H9 (cell line): Measurements from ENCODE around the gene ADCY1. TPM values are rescaled to one million over a fixed set of nuclear protein-coding genes. Genes with fewer than 3 reads are reported as not detected.
"Not testable (repeated sequence)": the region's sequence is repeated elsewhere in the genome, so short reads cannot be mapped to it uniquely, and the experiment has no call there.

ENCODE experiments used
- DNase-seq: peaks from one replicate; pipeline ENCODE4 v3.0.0-alpha.2; 2017
- H2AFZ ChIP-seq: one replicate; pipeline ENCODE4 v1.6.1; 2013; ENCODE audit warnings: mild to moderate bottlenecking, low read length, control low read depth, moderate library complexity
- H2AK5ac ChIP-seq: 2 replicates; pipeline ENCODE4 v1.6.1; 2013; ENCODE audit warnings: low read length, control low read depth, mixed read lengths; ENCODE audit not compliant: insufficient read length
- H2BK120ac ChIP-seq: one replicate; pipeline ENCODE4 v1.6.1; 2013; ENCODE audit warnings: low read depth, mild to moderate bottlenecking, low read length, control low read depth, inconsistent platforms; ENCODE audit not compliant: poor library complexity, severe bottlenecking
- H2BK12ac ChIP-seq: 2 replicates; pipeline ENCODE4 v1.6.1; 2013; ENCODE audit warnings: low read length, control low read depth, mixed read lengths, low read depth; ENCODE audit not compliant: insufficient read length
- H2BK15ac ChIP-seq: 2 replicates; pipeline ENCODE4 v1.6.1; 2013; ENCODE audit warnings: low read depth, low read length, control low read depth
- H2BK20ac ChIP-seq: one replicate; pipeline ENCODE4 v1.6.1; 2013; ENCODE audit warnings: low read depth, mild to moderate bottlenecking, low read length, control low read depth, inconsistent platforms; ENCODE audit not compliant: poor library complexity, severe bottlenecking
- H2BK5ac ChIP-seq: 2 replicates; pipeline ENCODE4 v1.6.1; 2013; ENCODE audit warnings: low read length, control low read depth, mixed read lengths; ENCODE audit not compliant: insufficient read length
- H3K14ac ChIP-seq: 2 replicates; pipeline ENCODE4 v1.6.1; 2013; ENCODE audit warnings: low read length, control low read depth; ENCODE audit not compliant: insufficient read depth
- H3K18ac ChIP-seq: 2 replicates; pipeline ENCODE4 v1.6.1; 2013; ENCODE audit warnings: low read depth, mild to moderate bottlenecking, mixed read lengths, low read length, control low read depth; ENCODE audit not compliant: insufficient read length
- H3K23ac ChIP-seq: 2 replicates; pipeline ENCODE4 v1.6.1; 2013; ENCODE audit warnings: low read length, control low read depth, mixed read lengths, low read depth; ENCODE audit not compliant: insufficient read length
- H3K23me2 ChIP-seq: 2 replicates; pipeline ENCODE4 v1.6.1; 2013; ENCODE audit warnings: low read depth, mild to moderate bottlenecking, mixed read lengths, low read length, control low read depth; ENCODE audit not compliant: insufficient read length, poor library complexity, severe bottlenecking
- H3K27ac ChIP-seq: 2 replicates; pipeline ENCODE4 v1.5.1; 2013; ENCODE audit warnings: low read length, control low read depth, mixed read lengths, low read depth; ENCODE audit not compliant: insufficient read length
- H3K27me3 ChIP-seq: 2 replicates; pipeline ENCODE4 v1.6.1; 2013; ENCODE audit warnings: low read length, control low read depth, inconsistent platforms; ENCODE audit not compliant: insufficient read depth
- H3K4ac ChIP-seq: 2 replicates; pipeline ENCODE4 v1.6.1; 2013; ENCODE audit warnings: low read depth, mild to moderate bottlenecking, control low read depth, inconsistent platforms, low read length, moderate library complexity
- H3K4me1 ChIP-seq: 2 replicates; pipeline ENCODE4 v1.6.1; 2013; ENCODE audit warnings: low read length, control low read depth, inconsistent platforms; ENCODE audit not compliant: insufficient read depth
- H3K4me2 ChIP-seq: 2 replicates; pipeline ENCODE4 v1.6.1; 2013; ENCODE audit warnings: low read length, control low read depth, mixed read lengths; ENCODE audit not compliant: insufficient read length, insufficient read depth
- H3K56ac ChIP-seq: 2 replicates; pipeline ENCODE4 v1.6.1; 2013; ENCODE audit warnings: low read depth, mild to moderate bottlenecking, mixed read lengths, low read length, control low read depth; ENCODE audit not compliant: insufficient read length
- H3K79me1 ChIP-seq: 2 replicates; pipeline ENCODE4 v1.6.1; 2013; ENCODE audit warnings: low read depth, mild to moderate bottlenecking, moderate library complexity, low read length, control low read depth, inconsistent platforms; ENCODE audit not compliant: insufficient read depth, poor library complexity, severe bottlenecking
- H3K79me2 ChIP-seq: 2 replicates; pipeline ENCODE4 v1.6.1; 2013; ENCODE audit warnings: low read length, control low read depth, inconsistent platforms; ENCODE audit not compliant: insufficient read depth
- H3K9ac ChIP-seq: 2 replicates; pipeline ENCODE4 v1.6.1; 2013; ENCODE audit warnings: low read length, control low read depth, mixed read lengths; ENCODE audit not compliant: insufficient read length; ENCODE audit errors: extremely low read depth
- H3K9me3 ChIP-seq: one replicate; pipeline ENCODE4 v1.6.1; 2013; ENCODE audit warnings: low read depth, low read length, inconsistent platforms; ENCODE audit not compliant: control insufficient read depth
- H3T11ph ChIP-seq: one replicate; pipeline ENCODE4 v1.6.1; 2013; ENCODE audit warnings: mild to moderate bottlenecking, low read length, control low read depth, inconsistent platforms
- H4K20me1 ChIP-seq: one replicate; pipeline ENCODE4 v1.6.1; 2013; ENCODE audit not compliant: control insufficient read depth, insufficient read length, insufficient read depth
- H4K5ac ChIP-seq: 2 replicates; pipeline ENCODE4 v1.6.1; 2013; ENCODE audit warnings: low read depth, mild to moderate bottlenecking, mixed read lengths, low read length, control low read depth; ENCODE audit not compliant: insufficient read length
- H4K8ac ChIP-seq: replicated peaks from 2 replicates; pipeline ENCODE4 v1.6.1; 2013; ENCODE audit warnings: low read length, control low read depth, mixed read lengths, low read depth; ENCODE audit not compliant: insufficient read length
- H4K91ac ChIP-seq: 2 replicates; pipeline ENCODE4 v1.6.1; 2013; ENCODE audit warnings: low read depth, mild to moderate bottlenecking, moderate library complexity, mixed read lengths, low read length, control low read depth; ENCODE audit not compliant: insufficient read length
- H3K27ac Mint-ChIP-seq, 3 experiments: 2 replicates in 2 of 3; 3 replicates in 1 of 3; pipeline ENCODE4 v1.8.0; 2020 to 2021; ENCODE audit warnings: mixed read lengths in 3 of 3, mild to moderate bottlenecking in 1 of 3, moderate library complexity in 1 of 3
- H3K27me3 Mint-ChIP-seq: 2 replicates; pipeline ENCODE4 v1.8.0; 2021; ENCODE audit warnings: low read depth, mild to moderate bottlenecking, moderate library complexity, mixed read lengths
- H3K36me3 Mint-ChIP-seq, 3 experiments: 2 replicates in 2 of 3; 3 replicates in 1 of 3; pipeline ENCODE4 v1.8.0; 2020 to 2021; ENCODE audit warnings: low read depth in 3 of 3, mixed read lengths in 3 of 3; ENCODE audit not compliant: insufficient read depth in 1 of 3
- H3K4me1 Mint-ChIP-seq, 2 experiments: 2 replicates each; pipeline ENCODE4 v1.8.0; 2020; ENCODE audit warnings: mixed read lengths in 2 of 2
- H3K4me3 Mint-ChIP-seq, 2 experiments: 2 replicates in 1 of 2; 3 replicates in 1 of 2; pipeline ENCODE4 v1.8.0; 2020 to 2021; ENCODE audit warnings: mild to moderate bottlenecking in 2 of 2, mixed read lengths in 2 of 2, moderate library complexity in 1 of 2
- H3K9me3 Mint-ChIP-seq, 2 experiments: 2 replicates in 1 of 2; 3 replicates in 1 of 2; pipeline ENCODE4 v1.8.0; 2020; ENCODE audit warnings: mild to moderate bottlenecking in 2 of 2, mixed read lengths in 2 of 2, moderate library complexity in 1 of 2
- WGBS: extraction: QIAGEN DNeasy Blood & Tissue Kit; methylation state at CpG from one replicate; pipeline ENCODE4 v1.1.7; 2013; ENCODE audit warnings: missing lambda C conversion rate, low lambda C conversion rate, mixed read lengths; ENCODE audit not compliant: insufficient read length; ENCODE audit errors: extremely low coverage; 5-methylcytosine and 5-hydroxymethylcytosine counted together
- total RNA-seq: library from RNA; stranded (reverse); gene quantifications from 2 replicates; pipeline ENCODE4 v1.2.1, GENCODE V29; 2021

The ADCY1 gene
- total RNA-seq, 1 experiment from 2014 or later: 21.6 TPM

GRCh38 chr7:45738920-45739319, 164.8 kb downstream of the ADCY1 start:
- H3K27me3 ChIP-seq, H4K5ac ChIP-seq, H4K91ac ChIP-seq, H3K23ac ChIP-seq, H3K27ac Mint-ChIP-seq, H3K4me1 ChIP-seq, H3K79me2 ChIP-seq, H2BK15ac ChIP-seq, DNase-seq, H3K9ac ChIP-seq, H2AFZ ChIP-seq, H3K4me3 Mint-ChIP-seq, H3K4me1 Mint-ChIP-seq, H3K27me3 Mint-ChIP-seq, H3K9me3 ChIP-seq, H3K56ac ChIP-seq, H3K14ac ChIP-seq, H3T11ph ChIP-seq, H3K4me2 ChIP-seq, H2BK12ac ChIP-seq, H2BK20ac ChIP-seq, H2AK5ac ChIP-seq, H3K9me3 Mint-ChIP-seq, H3K79me1 ChIP-seq, H2BK120ac ChIP-seq, H3K23me2 ChIP-seq, H2BK5ac ChIP-seq, H4K20me1 ChIP-seq, H3K27ac ChIP-seq, H3K4ac ChIP-seq, H4K8ac ChIP-seq, H3K18ac ChIP-seq: not testable (repeated sequence)
- peaks cover 28 to 49% (median 45%) of the 10 kb centered on the region in 3 experiments for H3K36me3 Mint-ChIP-seq
- no CpG with 5 or more reads among the region's 9 CpGs for WGBS

GRCh38 chr7:45740573-45740972, 166.4 kb downstream of the ADCY1 start:
- not testable (repeated sequence) for H4K8ac ChIP-seq, H3K4me1 Mint-ChIP-seq, H3K27me3 Mint-ChIP-seq, H3K4me1 ChIP-seq, H2BK5ac ChIP-seq, H2BK15ac ChIP-seq, H2BK120ac ChIP-seq, H3K79me1 ChIP-seq, H3K79me2 ChIP-seq, H3K27ac Mint-ChIP-seq, H3K9ac ChIP-seq, H4K20me1 ChIP-seq, H3K4me2 ChIP-seq, H3K23me2 ChIP-seq, H3K4ac ChIP-seq, H3K27ac ChIP-seq, H3K4me3 Mint-ChIP-seq, H3K27me3 ChIP-seq, H2BK12ac ChIP-seq, H2AK5ac ChIP-seq, H2BK20ac ChIP-seq, H4K5ac ChIP-seq, H2AFZ ChIP-seq, H3T11ph ChIP-seq, H3K9me3 ChIP-seq, H3K56ac ChIP-seq, H3K9me3 Mint-ChIP-seq, H3K14ac ChIP-seq, H3K18ac ChIP-seq, H3K23ac ChIP-seq, H4K91ac ChIP-seq, DNase-seq
- WGBS: no CpG with 5 or more reads among the region's 3 CpGs
- H3K36me3 Mint-ChIP-seq: peaks cover 31 to 56% (median 52%) of the 10 kb centered on the region in 3 experiments
